Measurements from ENCODE around the gene RHOF.

Gene RHOF

GRCh38 chr12:121829250-121829918 is 35.9 kb upstream of the RHOF start:
- TF ChIP-seq CTCF (conservative IDR thresholded peaks at IDR 0.05; ENCODE audit: low read depth, low read length) = no peak
- Histone ChIP-seq H3K27me3 (ENCODE audit: insufficient read depth, low read depth) (no peaks in the 10 kb centered on the region), H3K4me3 (IDR thresholded peaks at IDR 0.05; ENCODE audit: insufficient read depth, low read depth, low read length) (no peak overlapping the region), H3K9ac (no peak overlapping the region), H3K79me2 (ENCODE audit: insufficient read depth, low read depth) (no peaks in the 10 kb centered on the region), H3K27ac (no peak overlapping the region), H4K20me1 (ENCODE audit: insufficient read depth) (no peaks in the 10 kb centered on the region), H3K4me1 (ENCODE audit: low read depth, poor library complexity, severe bottlenecking) (no peaks in the 10 kb centered on the region), H3K36me3 (ENCODE audit: insufficient read depth) (no peaks in the 10 kb centered on the region), H2AFZ (ENCODE audit: low read depth) (no peak overlapping the region), H3K4me2 (no peak overlapping the region)

GRCh38 chr12:121828826-121829225 is 35.3 kb upstream of the RHOF start:
- no peak overlapping the region for H3K4me2 ChIP-seq
- H3K27me3 ChIP-seq (ENCODE audit: insufficient read depth, low read depth) = no peaks in the 10 kb centered on the region
- no peaks in the 10 kb centered on the region for H3K79me2 ChIP-seq (ENCODE audit: insufficient read depth, low read depth)
- no peak overlapping the region for H2AFZ ChIP-seq (ENCODE audit: low read depth)
- H3K36me3 ChIP-seq (ENCODE audit: insufficient read depth) = no peaks in the 10 kb centered on the region
- TF ChIP-seq CTCF (conservative IDR thresholded peaks at IDR 0.05; ENCODE audit: low read depth, low read length) = no peak
- H3K9ac ChIP-seq = no peak overlapping the region
- no peak overlapping the region for H3K4me3 ChIP-seq (IDR thresholded peaks at IDR 0.05; ENCODE audit: insufficient read depth, low read depth, low read length)
- no peaks in the 10 kb centered on the region for H4K20me1 ChIP-seq (ENCODE audit: insufficient read depth)
- no peak overlapping the region for H3K27ac ChIP-seq
- H3K4me1 ChIP-seq (ENCODE audit: low read depth, poor library complexity, severe bottlenecking) = no peaks in the 10 kb centered on the region

DNA sequence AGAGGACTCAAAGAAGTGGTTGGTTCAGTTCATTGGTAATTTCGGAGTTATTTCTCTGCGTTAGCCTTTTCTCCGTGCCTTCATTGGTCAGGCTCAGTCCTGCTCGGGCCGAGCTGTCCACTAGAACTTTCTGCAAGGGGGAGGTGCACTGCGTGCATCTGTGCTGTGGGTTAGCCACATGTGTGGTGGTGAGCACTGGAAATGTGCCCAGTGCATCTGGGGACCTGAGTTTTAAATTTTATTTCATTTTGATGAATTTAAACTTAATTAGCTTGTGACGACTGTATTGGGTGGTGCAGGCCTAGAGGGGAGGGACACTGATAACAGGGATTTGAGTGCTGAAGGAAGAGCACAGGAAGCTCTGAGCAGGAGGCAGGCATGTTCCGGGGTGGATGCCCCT is 34.8 kb upstream of the RHOF start:
- TF ChIP-seq CTCF (conservative IDR thresholded peaks at IDR 0.05; ENCODE audit: low read depth, low read length) = no peak
- Histone ChIP-seq H3K4me3 (IDR thresholded peaks at IDR 0.05; ENCODE audit: insufficient read depth, low read depth, low read length) (no peak overlapping the region), H3K4me1 (ENCODE audit: low read depth, poor library complexity, severe bottlenecking) (no peaks in the 10 kb centered on the region), H2AFZ (ENCODE audit: low read depth) (no peak overlapping the region), H3K9ac (no peak overlapping the region), H3K79me2 (ENCODE audit: insufficient read depth, low read depth) (no peaks in the 10 kb centered on the region), H3K27ac (no peak overlapping the region), H4K20me1 (ENCODE audit: insufficient read depth) (no peaks in the 10 kb centered on the region), H3K36me3 (ENCODE audit: insufficient read depth) (no peaks in the 10 kb centered on the region), H3K4me2 (no peak overlapping the region), H3K27me3 (ENCODE audit: insufficient read depth, low read depth) (no peaks in the 10 kb centered on the region)

GRCh38 chr12:121827351-121828099 is 34.0 kb upstream of the RHOF start:
- Histone ChIP-seq H3K36me3 (ENCODE audit: insufficient read depth) (no peaks in the 10 kb centered on the region), H3K79me2 (ENCODE audit: insufficient read depth, low read depth) (no peaks in the 10 kb centered on the region), H3K27ac (no peak overlapping the region), H3K9ac (no peak overlapping the region), H4K20me1 (ENCODE audit: insufficient read depth) (no peaks in the 10 kb centered on the region), H2AFZ (ENCODE audit: low read depth) (no peak overlapping the region), H3K4me3 (IDR thresholded peaks at IDR 0.05; ENCODE audit: insufficient read depth, low read depth, low read length) (no peak overlapping the region), H3K4me1 (ENCODE audit: low read depth, poor library complexity, severe bottlenecking) (no peaks in the 10 kb centered on the region), H3K27me3 (ENCODE audit: insufficient read depth, low read depth) (no peaks in the 10 kb centered on the region), H3K4me2 (no peak overlapping the region)
- no peak for TF ChIP-seq CTCF (conservative IDR thresholded peaks at IDR 0.05; ENCODE audit: low read depth, low read length)

Measured in KMS-11 (cell line).